WERI-Rb-1 (cell line): ENCODE results near the gene PTGFR.

Source experiments
- DNase-seq: peaks from one replicate; pipeline ENCODE4 v3.0.0-alpha.2; 2020
- H3K27ac ChIP-seq: fragments of 250-450 bp; sonication (Bioruptor Pico); 2 replicates; pipeline ENCODE4 v1.5.1; 2020; ENCODE audit warnings: mild to moderate bottlenecking, moderate library complexity
- H3K27me3 ChIP-seq: fragments of 250-450 bp; sonication (Bioruptor Pico); 2 replicates; pipeline ENCODE4 v1.5.1; 2021; ENCODE audit warnings: mild to moderate bottlenecking, low read depth, moderate library complexity; ENCODE audit not compliant: insufficient read depth, severe bottlenecking
- H3K36me3 ChIP-seq: fragments of 250-450 bp; sonication (Bioruptor Pico); 2 replicates; pipeline ENCODE4 v1.5.1; 2020; ENCODE audit warnings: mild to moderate bottlenecking, moderate library complexity
- H3K4me3 ChIP-seq: 2 replicates; pipeline ENCODE4 v1.5.1; 2011; ENCODE audit warnings: low read depth, mild to moderate bottlenecking, control low read depth, low read length
- H3K9me3 ChIP-seq: fragments of 250-450 bp; sonication (Bioruptor Pico); 2 replicates; pipeline ENCODE4 v1.5.1; 2021; ENCODE audit warnings: mild to moderate bottlenecking, moderate library complexity; ENCODE audit not compliant: severe bottlenecking
- CTCF ChIP-seq: IDR thresholded peaks from 2 replicates; pipeline ENCODE4 v1.5.1; 2011; ENCODE audit warnings: low read depth, mild to moderate bottlenecking, control low read depth, inconsistent platforms, low read length

Gene PTGFR

GRCh38 chr1:78468521-78468920 lies 22.3 kb upstream of the PTGFR start:
- Histone ChIP-seq H3K36me3 (no peaks in the 10 kb centered on the region), H3K27ac (no peak overlapping the region), H3K9me3 (no peaks in the 10 kb centered on the region), H3K27me3 (no peaks in the 10 kb centered on the region), H3K4me3 (no peak overlapping the region)
- DNase-seq = no peak
- TF ChIP-seq CTCF = no peak

DNA sequence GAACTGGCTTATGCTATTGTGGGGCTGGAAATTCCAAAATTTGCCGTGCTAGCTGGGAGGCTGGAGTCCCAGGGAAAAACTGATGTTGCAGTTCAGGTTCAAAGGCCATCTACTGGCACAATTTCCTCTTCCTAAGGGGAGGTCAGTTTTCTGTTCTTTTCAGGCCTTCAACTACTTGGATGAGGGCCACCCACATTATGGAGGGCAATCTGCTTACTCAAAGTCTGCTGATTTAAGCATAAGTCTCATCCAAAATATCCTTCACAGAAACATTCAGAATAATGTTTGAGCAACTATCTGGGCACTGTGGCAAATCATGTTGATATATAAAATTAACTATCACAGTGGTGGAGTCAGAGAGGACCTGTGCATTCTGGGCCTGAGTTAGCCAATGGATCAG lies 21.2 kb upstream of the PTGFR start:
- Histone ChIP-seq H3K4me3 (no peak overlapping the region), H3K9me3 (no peaks in the 10 kb centered on the region), H3K27me3 (no peaks in the 10 kb centered on the region), H3K27ac (no peak overlapping the region), H3K36me3 (no peaks in the 10 kb centered on the region)
- no peak for DNase-seq
- no peak for TF ChIP-seq CTCF

- H3K9me3 ChIP-seq = no peaks in the 10 kb centered on the region
- no peak for DNase-seq
- no peaks in the 10 kb centered on the region for H3K27me3 ChIP-seq
- H3K27ac ChIP-seq = no peak overlapping the region
- H3K4me3 ChIP-seq = no peak overlapping the region
- no peaks in the 10 kb centered on the region for H3K36me3 ChIP-seq
- no peak for TF ChIP-seq CTCF
Measured at GRCh38 chr1:78471890-78472620, 18.7 kb upstream of the PTGFR start.

- H3K4me3 ChIP-seq = no peak overlapping the region
- H3K36me3 ChIP-seq = no peaks in the 10 kb centered on the region
- no peak overlapping the region for H3K27ac ChIP-seq
- DNase-seq = no peak
- no peaks in the 10 kb centered on the region for H3K9me3 ChIP-seq
- TF ChIP-seq CTCF = no peak
- H3K27me3 ChIP-seq = no peaks in the 10 kb centered on the region
Measured at GRCh38 chr1:78472851-78473496, 17.8 kb upstream of the PTGFR start.

DNA sequence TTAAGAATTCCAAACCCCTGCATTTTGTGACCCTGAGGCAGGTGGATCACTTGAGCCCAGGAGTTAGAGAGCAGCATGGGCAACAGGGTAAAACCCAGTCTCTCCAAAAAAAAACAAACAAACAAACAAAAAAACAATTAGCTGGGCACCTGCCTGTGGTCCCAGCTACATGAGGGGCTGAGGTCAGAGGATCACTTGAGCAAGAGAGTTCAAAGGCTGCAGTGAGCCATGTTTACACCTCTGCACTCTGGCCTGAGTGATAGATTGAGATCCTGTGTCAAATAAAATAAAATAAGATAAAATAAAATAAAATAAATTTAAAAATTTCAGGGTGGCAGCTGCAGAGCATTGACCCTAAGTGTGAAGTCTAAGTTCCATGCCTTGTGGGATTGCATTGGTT lies 16.7 kb upstream of the PTGFR start:
- H3K27me3 ChIP-seq = no peaks in the 10 kb centered on the region
- DNase-seq = no peak
- no peak overlapping the region for H3K4me3 ChIP-seq
- no peaks in the 10 kb centered on the region for H3K36me3 ChIP-seq
- TF ChIP-seq CTCF = no peak
- H3K9me3 ChIP-seq = no peaks in the 10 kb centered on the region
- no peak overlapping the region for H3K27ac ChIP-seq
